ENCODE results near the gene TMEM175. TPM values are rescaled to one million over a fixed set of nuclear protein-coding genes. Genes with fewer than 3 reads are reported as not detected.
"Not testable (repeated sequence)": the region's sequence is repeated elsewhere in the genome, so short reads cannot be mapped to it uniquely, and the experiment has no call there.

Gene TMEM175
- polyA plus RNA-seq, 3 donors = 17.3 to 30.1 (median 24.2) TPM

GRCh38 chr4:998096-998691, 65.9 kb downstream of the TMEM175 start:
- no peak for DNase-seq (ENCODE audit: low read depth in 3 of 3, low spot score in 2 of 3)

GRCh38 chr4:999240-999863, 67.1 kb downstream of the TMEM175 start:
- not testable (repeated sequence) for DNase-seq (ENCODE audit: low read depth in 3 of 3, low spot score in 2 of 3)

- no peak for DNase-seq (ENCODE audit: low read depth in 3 of 3, low spot score in 2 of 3)
Observed at GRCh38 chr4:999882-1000425, 67.7 kb downstream of the TMEM175 start.

GRCh38 chr4:1000686-1001260, 68.5 kb downstream of the TMEM175 start:
- no peak for DNase-seq (ENCODE audit: low read depth in 3 of 3, low spot score in 2 of 3)

- no peak for DNase-seq (ENCODE audit: low read depth in 3 of 3, low spot score in 2 of 3)
Observed at GRCh38 chr4:1001561-1002130, 69.4 kb downstream of the TMEM175 start.

GRCh38 chr4:1002131-1002630, 69.9 kb downstream of the TMEM175 start:
- no peak for DNase-seq (ENCODE audit: low read depth in 3 of 3, low spot score in 2 of 3)

GRCh38 chr4:1002631-1003251, 70.5 kb downstream of the TMEM175 start:
- no peak for DNase-seq (ENCODE audit: low read depth in 3 of 3, low spot score in 2 of 3)

GRCh38 chr4:1003271-1004070, 71.2 kb downstream of the TMEM175 start:
- no peak for DNase-seq (ENCODE audit: low read depth in 3 of 3, low spot score in 2 of 3)

- DNase-seq (ENCODE audit: low read depth in 3 of 3, low spot score in 2 of 3) = no peak
Observed at GRCh38 chr4:1004071-1004418, 71.8 kb downstream of the TMEM175 start.

- DNase-seq (ENCODE audit: low read depth in 3 of 3, low spot score in 2 of 3) = no peak
Observed at GRCh38 chr4:1004557-1005485, 72.6 kb downstream of the TMEM175 start.

GRCh38 chr4:1006856-1007255, 74.6 kb downstream of the TMEM175 start:
- DNase-seq (ENCODE audit: low read depth in 3 of 3, low spot score in 2 of 3) = no peak

Other genes with a start within 250 kb of the TMEM175 start
- 1 to 10 TPM; 2.5 to 3.1 (median 2.8) TPM for gene SLC49A3, start 243.3 kb upstream of the TMEM175 start, polyA plus RNA-seq (ENCODE audit: insufficient read length in 3 of 3)
- 10 to 100 TPM; 53.7 to 67.6 (median 67.0) TPM for gene PCGF3, start 226.6 kb upstream of the TMEM175 start, polyA plus RNA-seq (ENCODE audit: insufficient read length in 3 of 3)
- 1 to 10 TPM in 2 of 3 donors, under 1 TPM in 1; 1.00 to 1.4 (median 1.3) TPM for gene CPLX1, start 106.3 kb upstream of the TMEM175 start, polyA plus RNA-seq (ENCODE audit: insufficient read length in 3 of 3)
- 10 to 100 TPM; 43.4 to 51.6 (median 50.9) TPM for gene GAK, start 144 bp upstream of the TMEM175 start, polyA plus RNA-seq (ENCODE audit: insufficient read length in 3 of 3)
- 1 to 10 TPM; 5.0 to 5.9 (median 5.8) TPM for gene DGKQ, start 41.1 kb downstream of the TMEM175 start, polyA plus RNA-seq (ENCODE audit: insufficient read length in 3 of 3)
- gene IDUA, start 54.6 kb downstream of the TMEM175 start, polyA plus RNA-seq (ENCODE audit: insufficient read length in 3 of 3) = 10 to 100 TPM; 10.4 to 11.4 (median 10.6) TPM
- gene SLC26A1, start 60.9 kb downstream of the TMEM175 start, polyA plus RNA-seq (ENCODE audit: insufficient read length in 3 of 3) = 1 to 10 TPM; 7.2 to 8.9 (median 7.7) TPM
- 10 to 100 TPM; 33.4 to 41.1 (median 36.0) TPM for gene FGFRL1, start 79.2 kb downstream of the TMEM175 start, polyA plus RNA-seq (ENCODE audit: insufficient read length in 3 of 3)
- 10 to 100 TPM; 11.3 to 14.9 (median 11.5) TPM for gene RNF212, start 181.1 kb downstream of the TMEM175 start, polyA plus RNA-seq (ENCODE audit: insufficient read length in 3 of 3)
- gene SPON2, start 240.1 kb downstream of the TMEM175 start, polyA plus RNA-seq (ENCODE audit: insufficient read length in 3 of 3) = 1 to 10 TPM; 5.8 to 8.1 (median 6.9) TPM

All from right renal cortex interstitium (tissue), 3 donors.